Adrenal gland (tissue), 12 donors: ENCODE data around the gene FOXA1. TPM values are rescaled to one million over a fixed set of nuclear protein-coding genes. Genes with fewer than 3 reads are reported as not detected.

Experiments used
- DNase-seq, 7 donors: peaks; one replicate each; pipeline ENCODE4 v3.0.0-alpha.2; 2019 to 2020
- H3K27ac ChIP-seq, 5 donors: fragments of 200-600 bp; sonication (generic) in 4 of 5; 1 replicate in 3 of 5; 2 replicates in 2 of 5; pipeline versions ENCODE4 v1.5.1 to v1.8.0; 2016 to 2020; ENCODE audit warnings: mild to moderate bottlenecking in 1 of 5
- H3K27me3 ChIP-seq: fragments of 200-600 bp; 2 replicates; pipeline ENCODE4 v1.8.0; 2021
- H3K36me3 ChIP-seq, 2 donors: fragments of 200-600 bp; replicated peaks in 1 of 2; 1 replicate in 1 of 2; 2 replicates in 1 of 2; pipeline versions ENCODE4 v1.5.1 to v1.8.0; 2018 to 2022
- H3K4me1 ChIP-seq, 2 donors: fragments of 200-600 bp; replicated peaks in 1 of 2; 1 replicate in 1 of 2; 2 replicates in 1 of 2; pipeline versions ENCODE4 v1.5.1 to v1.8.0; 2018 to 2021
- H3K4me3 ChIP-seq, 4 donors: fragments of 200-600 bp; sonication (generic) in 3 of 4; one replicate each; pipeline ENCODE4 v1.5.1; 2016 to 2018
- H3K9me3 ChIP-seq, 3 donors: fragments of 200-600 bp; sonication (generic) in 1 of 3; replicated peaks in 1 of 3; 1 replicate in 2 of 3; 2 replicates in 1 of 3; pipeline versions ENCODE4 v1.5.1 to v1.8.0; 2016 to 2021
- CTCF ChIP-seq, 6 experiments: fragments of 450-650 bp in 4 of 6; fragments of 200-600 bp in 2 of 6; sonication (generic) in 1 of 6; IDR thresholded peaks; 1 replicate in 5 of 6; 2 replicates in 1 of 6; pipeline versions ENCODE4 v1.5.1 to v1.8.0; 2016 to 2021; ENCODE audit warnings: antibody characterized with exemption in 6 of 6, mild to moderate bottlenecking in 2 of 6, moderate library complexity in 1 of 6
- POLR2A ChIP-seq, 2 donors: fragments of 450-650 bp; IDR thresholded peaks; one replicate each; pipeline ENCODE4 v1.6.1; 2017; ENCODE audit warnings: antibody characterized with exemption in 2 of 2, mild to moderate bottlenecking in 2 of 2, moderate library complexity in 1 of 2
- WGBS, 4 donors: extraction: QIAGEN DNeasy Blood & Tissue Kit in 2 of 4; methylation state at CpG; one replicate each; pipeline versions ENCODE4 v1.1.5 to v1.1.7; 2013 to 2017; 5-methylcytosine and 5-hydroxymethylcytosine counted together
- intact Hi-C, 2 donors: fragments of 100-400 bp; cut with DNase I; formaldehyde crosslinking; loops; one replicate each; pipeline versions ENCODE4 v1.14.1 to v1.15.0; 2022 to 2023
- polyA plus RNA-seq, 3 donors: library from polyadenylated mRNA; stranded (reverse); fragments of 200-250 nt in 2 of 3; fragments of 350-450 nt in 1 of 3; fragmentation: Illumina TruSeq in 1 of 3; extraction: RNeasy Lipid Tissue Mini Kit (QIAGEN cat#74804) in 1 of 3; gene quantifications; one replicate each; pipeline ENCODE4 v1.2.3, GENCODE V29; 2013 to 2014
- total RNA-seq, 9 donors: library from RNA; depleted of rRNA in 4 of 9; stranded (reverse); fragments of >200 nt in 4 of 9; fragments of 120-200 nt in 1 of 9; fragmentation: NEBNext Ultra II Directional in 1 of 9; extraction: Animal tissue kit (Norgen Biotek cat#: 25700) in 1 of 9; gene quantifications; one replicate each; pipeline versions ENCODE4 v1.1.0 to v1.2.4, GENCODE V29; 2013 to 2023
- donor health status: healthy with polysubstance abuse.
- donor health status: Bipolar disorder and iron deficiency.
- donor health status: DM: yes; HTN: yes; CAD: no.
- donor health status: DM: no; HTN: no; CAD: no.
- donor health status: DM: no; HTN: no; CAD: no.
- donor health status: DM: yes; HTN: yes; CAD: no.

Gene FOXA1
- total and polyA plus RNA-seq, 12 donors: 0.03 to 3.0 (median 0.32) TPM; not detected in 1

- intact Hi-C loops: no loop called here
Observed at GRCh38 chr14:37608649-37609048, 13.6 kb upstream of the FOXA1 start.

GRCh38 chr14:37606678-37607077 is 11.6 kb upstream of the FOXA1 start:
- TF ChIP-seq CTCF (IDR thresholded peaks at IDR 0.05): no peak
- TF ChIP-seq POLR2A (IDR thresholded peaks at IDR 0.05): no peak
- H3K4me1 ChIP-seq: no peaks in the 10 kb centered on the region
- no peak for DNase-seq
- H3K27me3 ChIP-seq: peaks cover 43% of the 10 kb centered on the region
- no peaks in the 10 kb centered on the region for H3K9me3 ChIP-seq
- no peak overlapping the region for H3K27ac ChIP-seq
- no peak overlapping the region for H3K4me3 ChIP-seq
- no peaks in the 10 kb centered on the region for H3K36me3 ChIP-seq
- intact Hi-C loops: no loop called here

More at GRCh38 chr14:37608649-37609048, 13.6 kb upstream of the FOXA1 start:
- TF ChIP-seq POLR2A (IDR thresholded peaks at IDR 0.05): no peak
- TF ChIP-seq CTCF (IDR thresholded peaks at IDR 0.05): no peak
- H3K4me3 ChIP-seq: no peak overlapping the region
- no peaks in the 10 kb centered on the region for H3K36me3 ChIP-seq
- no peak overlapping the region for H3K27ac ChIP-seq
- no peak for DNase-seq
- H3K9me3 ChIP-seq: no peaks in the 10 kb centered on the region
- 56 to 69% (median 63%) methylated on average over 3 of the region's 3 CpGs for WGBS, 4 donors
- H3K27me3 ChIP-seq: peaks cover 24% of the 10 kb centered on the region
- H3K4me1 ChIP-seq: no peaks in the 10 kb centered on the region

DNA sequence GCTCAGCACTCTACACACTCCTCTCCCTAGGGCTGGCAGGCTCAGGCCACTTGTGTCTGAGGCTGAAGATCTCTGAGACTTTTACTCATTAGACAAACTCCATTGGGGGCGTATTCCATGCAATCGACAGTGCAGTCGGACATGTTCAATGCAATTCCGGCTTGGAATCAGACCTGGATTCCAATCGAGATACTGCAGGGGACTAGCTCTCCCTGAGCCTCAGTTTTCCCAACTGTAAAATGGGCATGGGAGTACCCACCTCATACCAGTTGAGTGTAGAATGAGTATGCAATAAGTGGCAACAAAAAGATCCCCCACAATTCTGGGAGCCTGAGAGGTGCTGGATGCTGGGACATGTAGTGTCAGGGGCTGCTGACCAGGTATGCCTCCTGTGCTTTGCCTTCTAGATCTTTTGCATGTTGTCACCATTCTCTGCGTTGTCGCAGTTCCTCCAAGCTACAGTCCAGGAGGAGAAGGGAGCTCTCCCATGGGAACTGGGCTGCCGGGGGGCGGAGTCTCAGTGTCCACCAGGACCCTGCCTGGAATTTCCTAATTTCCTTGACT is 8.7 kb upstream of the FOXA1 start:
- no peaks in the 10 kb centered on the region for H3K9me3 ChIP-seq
- peaks cover 0 to 6% of the 10 kb centered on the region in 2 donors for H3K4me1 ChIP-seq
- H3K36me3 ChIP-seq: no peaks in the 10 kb centered on the region
- WGBS, 4 donors: 59 to 89% (median 71%) methylated on average over 9 of the region's 9 CpGs
- TF ChIP-seq CTCF (IDR thresholded peaks at IDR 0.05) (no peak), POLR2A (IDR thresholded peaks at IDR 0.05) (no peak)
- no peak overlapping the region for H3K4me3 ChIP-seq
- no peak overlapping the region for H3K27ac ChIP-seq
- no peak for DNase-seq
- peaks cover 57% of the 10 kb centered on the region for H3K27me3 ChIP-seq
- intact Hi-C loops: no loop called here

GRCh38 chr14:37602605-37603453 is 7.8 kb upstream of the FOXA1 start:
- H3K27me3 ChIP-seq: peaks cover 66% of the 10 kb centered on the region
- TF ChIP-seq POLR2A (IDR thresholded peaks at IDR 0.05) (no peak), CTCF (IDR thresholded peaks at IDR 0.05) (no peak)
- no peak for DNase-seq
- H3K4me3 ChIP-seq: no peak overlapping the region
- WGBS, 4 donors: 11 to 22% (median 17%) methylated on average over 23 to 24 of the region's 24 CpGs
- peaks cover 0 to 6% of the 10 kb centered on the region in 2 donors for H3K4me1 ChIP-seq
- H3K36me3 ChIP-seq: no peaks in the 10 kb centered on the region
- H3K9me3 ChIP-seq: no peaks in the 10 kb centered on the region
- intact Hi-C loops: no loop called here
- H3K27ac ChIP-seq: no peak overlapping the region
